H9 (cell line): ENCODE measurements around the gene PHLPP2. TPM values are rescaled to one million over a fixed set of nuclear protein-coding genes. Genes with fewer than 3 reads are reported as not detected.

Experiments
- DNase-seq: peaks from one replicate; pipeline ENCODE4 v3.0.0-alpha.2; 2017
- H2AFZ ChIP-seq: one replicate; pipeline ENCODE4 v1.6.1; 2013; ENCODE audit warnings: mild to moderate bottlenecking, low read length, control low read depth, moderate library complexity
- H2AK5ac ChIP-seq: 2 replicates; pipeline ENCODE4 v1.6.1; 2013; ENCODE audit warnings: low read length, control low read depth, mixed read lengths; ENCODE audit not compliant: insufficient read length
- H2BK120ac ChIP-seq: one replicate; pipeline ENCODE4 v1.6.1; 2013; ENCODE audit warnings: low read depth, mild to moderate bottlenecking, low read length, control low read depth, inconsistent platforms; ENCODE audit not compliant: poor library complexity, severe bottlenecking
- H2BK12ac ChIP-seq: 2 replicates; pipeline ENCODE4 v1.6.1; 2013; ENCODE audit warnings: low read length, control low read depth, mixed read lengths, low read depth; ENCODE audit not compliant: insufficient read length
- H2BK15ac ChIP-seq: 2 replicates; pipeline ENCODE4 v1.6.1; 2013; ENCODE audit warnings: low read depth, low read length, control low read depth
- H2BK20ac ChIP-seq: one replicate; pipeline ENCODE4 v1.6.1; 2013; ENCODE audit warnings: low read depth, mild to moderate bottlenecking, low read length, control low read depth, inconsistent platforms; ENCODE audit not compliant: poor library complexity, severe bottlenecking
- H2BK5ac ChIP-seq: 2 replicates; pipeline ENCODE4 v1.6.1; 2013; ENCODE audit warnings: low read length, control low read depth, mixed read lengths; ENCODE audit not compliant: insufficient read length
- H3K14ac ChIP-seq: 2 replicates; pipeline ENCODE4 v1.6.1; 2013; ENCODE audit warnings: low read length, control low read depth; ENCODE audit not compliant: insufficient read depth
- H3K18ac ChIP-seq: 2 replicates; pipeline ENCODE4 v1.6.1; 2013; ENCODE audit warnings: low read depth, mild to moderate bottlenecking, mixed read lengths, low read length, control low read depth; ENCODE audit not compliant: insufficient read length
- H3K23ac ChIP-seq: 2 replicates; pipeline ENCODE4 v1.6.1; 2013; ENCODE audit warnings: low read length, control low read depth, mixed read lengths, low read depth; ENCODE audit not compliant: insufficient read length
- H3K23me2 ChIP-seq: 2 replicates; pipeline ENCODE4 v1.6.1; 2013; ENCODE audit warnings: low read depth, mild to moderate bottlenecking, mixed read lengths, low read length, control low read depth; ENCODE audit not compliant: insufficient read length, poor library complexity, severe bottlenecking
- H3K27ac ChIP-seq: 2 replicates; pipeline ENCODE4 v1.5.1; 2013; ENCODE audit warnings: low read length, control low read depth, mixed read lengths, low read depth; ENCODE audit not compliant: insufficient read length
- H3K27me3 ChIP-seq: 2 replicates; pipeline ENCODE4 v1.6.1; 2013; ENCODE audit warnings: low read length, control low read depth, inconsistent platforms; ENCODE audit not compliant: insufficient read depth
- H3K4ac ChIP-seq: 2 replicates; pipeline ENCODE4 v1.6.1; 2013; ENCODE audit warnings: low read depth, mild to moderate bottlenecking, control low read depth, inconsistent platforms, low read length, moderate library complexity
- H3K4me1 ChIP-seq: 2 replicates; pipeline ENCODE4 v1.6.1; 2013; ENCODE audit warnings: low read length, control low read depth, inconsistent platforms; ENCODE audit not compliant: insufficient read depth
- H3K4me2 ChIP-seq: 2 replicates; pipeline ENCODE4 v1.6.1; 2013; ENCODE audit warnings: low read length, control low read depth, mixed read lengths; ENCODE audit not compliant: insufficient read length, insufficient read depth
- H3K56ac ChIP-seq: 2 replicates; pipeline ENCODE4 v1.6.1; 2013; ENCODE audit warnings: low read depth, mild to moderate bottlenecking, mixed read lengths, low read length, control low read depth; ENCODE audit not compliant: insufficient read length
- H3K79me1 ChIP-seq: 2 replicates; pipeline ENCODE4 v1.6.1; 2013; ENCODE audit warnings: low read depth, mild to moderate bottlenecking, moderate library complexity, low read length, control low read depth, inconsistent platforms; ENCODE audit not compliant: insufficient read depth, poor library complexity, severe bottlenecking
- H3K79me2 ChIP-seq: 2 replicates; pipeline ENCODE4 v1.6.1; 2013; ENCODE audit warnings: low read length, control low read depth, inconsistent platforms; ENCODE audit not compliant: insufficient read depth
- H3K9ac ChIP-seq: 2 replicates; pipeline ENCODE4 v1.6.1; 2013; ENCODE audit warnings: low read length, control low read depth, mixed read lengths; ENCODE audit not compliant: insufficient read length; ENCODE audit errors: extremely low read depth
- H3K9me3 ChIP-seq: one replicate; pipeline ENCODE4 v1.6.1; 2013; ENCODE audit warnings: low read depth, low read length, inconsistent platforms; ENCODE audit not compliant: control insufficient read depth
- H3T11ph ChIP-seq: one replicate; pipeline ENCODE4 v1.6.1; 2013; ENCODE audit warnings: mild to moderate bottlenecking, low read length, control low read depth, inconsistent platforms
- H4K20me1 ChIP-seq: one replicate; pipeline ENCODE4 v1.6.1; 2013; ENCODE audit not compliant: control insufficient read depth, insufficient read length, insufficient read depth
- H4K5ac ChIP-seq: 2 replicates; pipeline ENCODE4 v1.6.1; 2013; ENCODE audit warnings: low read depth, mild to moderate bottlenecking, mixed read lengths, low read length, control low read depth; ENCODE audit not compliant: insufficient read length
- H4K8ac ChIP-seq: replicated peaks from 2 replicates; pipeline ENCODE4 v1.6.1; 2013; ENCODE audit warnings: low read length, control low read depth, mixed read lengths, low read depth; ENCODE audit not compliant: insufficient read length
- H4K91ac ChIP-seq: 2 replicates; pipeline ENCODE4 v1.6.1; 2013; ENCODE audit warnings: low read depth, mild to moderate bottlenecking, moderate library complexity, mixed read lengths, low read length, control low read depth; ENCODE audit not compliant: insufficient read length
- H3K27ac Mint-ChIP-seq, 3 experiments: 2 replicates in 2 of 3; 3 replicates in 1 of 3; pipeline ENCODE4 v1.8.0; 2020 to 2021; ENCODE audit warnings: mixed read lengths in 3 of 3, mild to moderate bottlenecking in 1 of 3, moderate library complexity in 1 of 3
- H3K27me3 Mint-ChIP-seq: 2 replicates; pipeline ENCODE4 v1.8.0; 2021; ENCODE audit warnings: low read depth, mild to moderate bottlenecking, moderate library complexity, mixed read lengths
- H3K36me3 Mint-ChIP-seq, 3 experiments: 2 replicates in 2 of 3; 3 replicates in 1 of 3; pipeline ENCODE4 v1.8.0; 2020 to 2021; ENCODE audit warnings: low read depth in 3 of 3, mixed read lengths in 3 of 3; ENCODE audit not compliant: insufficient read depth in 1 of 3
- H3K4me1 Mint-ChIP-seq, 2 experiments: 2 replicates each; pipeline ENCODE4 v1.8.0; 2020; ENCODE audit warnings: mixed read lengths in 2 of 2
- H3K4me3 Mint-ChIP-seq, 2 experiments: 2 replicates in 1 of 2; 3 replicates in 1 of 2; pipeline ENCODE4 v1.8.0; 2020 to 2021; ENCODE audit warnings: mild to moderate bottlenecking in 2 of 2, mixed read lengths in 2 of 2, moderate library complexity in 1 of 2
- H3K9me3 Mint-ChIP-seq, 2 experiments: 2 replicates in 1 of 2; 3 replicates in 1 of 2; pipeline ENCODE4 v1.8.0; 2020; ENCODE audit warnings: mild to moderate bottlenecking in 2 of 2, mixed read lengths in 2 of 2, moderate library complexity in 1 of 2
- total RNA-seq: library from RNA; stranded (reverse); gene quantifications from 2 replicates; pipeline ENCODE4 v1.2.1, GENCODE V29; 2021
- TF ChIP-seq, protein P1 (sequence below): fragments of 200-600 bp; sonication (generic); conservative IDR thresholded peaks from 3 replicates; pipeline ENCODE4 v1.8.0; 2021; ENCODE audit warnings: antibody characterized with exemption, mild to moderate bottlenecking

The PHLPP2 gene
- total RNA-seq, 1 experiment from 2014 or later, result 23.2 TPM

DNA sequence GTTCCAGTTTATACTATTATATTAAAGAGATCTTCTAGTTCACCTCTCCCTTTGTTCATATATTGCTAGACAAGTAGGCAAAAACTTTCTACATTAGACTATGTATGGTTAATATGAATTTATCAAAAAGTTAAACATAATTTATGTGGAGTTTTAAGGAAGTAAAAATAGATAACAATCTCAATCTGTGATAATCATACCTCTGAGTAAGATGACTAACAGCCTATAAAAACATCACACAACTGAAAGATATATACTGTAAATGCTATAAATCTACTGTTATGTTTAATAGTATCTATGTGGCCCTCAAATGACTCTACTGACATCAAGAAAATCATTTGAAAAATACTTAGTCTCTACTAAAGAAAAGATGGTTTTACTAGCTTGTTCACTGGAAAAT, 47.1 kb upstream of the PHLPP2 start:
- Histone ChIP-seq H3K9me3 (no peaks in the 10 kb centered on the region), H2BK20ac (no peak overlapping the region), H3K18ac (no peak overlapping the region), H3K23ac (no peak overlapping the region), H2BK5ac (no peak overlapping the region), H2BK120ac (no peak overlapping the region), H4K20me1 (no peaks in the 10 kb centered on the region), H3K23me2 (no peaks in the 10 kb centered on the region), H3T11ph (no peak overlapping the region), H3K4me1 (no peaks in the 10 kb centered on the region), H4K8ac (no peak overlapping the region), H3K56ac (no peak overlapping the region), H3K27me3 (no peaks in the 10 kb centered on the region), H2AFZ (no peak overlapping the region), H3K14ac (no peak overlapping the region), H4K5ac (no peak overlapping the region), H4K91ac (no peak overlapping the region), H3K4ac (no peak overlapping the region), H2BK12ac (no peak overlapping the region), H3K79me2 (no peaks in the 10 kb centered on the region), H3K79me1 (no peaks in the 10 kb centered on the region), H3K4me2 (no peak overlapping the region), H2BK15ac (no peak overlapping the region), H3K27ac (no peak overlapping the region), H2AK5ac (no peak overlapping the region), H3K9ac (no peak overlapping the region)
- Mint-ChIP-seq H3K36me3 (peaks cover 12 to 43% (median 36%) of the 10 kb centered on the region in 3 experiments; a peak in 6 of 7 replicates), H3K4me1 (no peaks in the 10 kb centered on the region), H3K4me3 (no peak overlapping the region), H3K27ac (no peak overlapping the region), H3K9me3 (no peaks in the 10 kb centered on the region), H3K27me3 (no peaks in the 10 kb centered on the region)
- TF ChIP-seq, protein P1, sequence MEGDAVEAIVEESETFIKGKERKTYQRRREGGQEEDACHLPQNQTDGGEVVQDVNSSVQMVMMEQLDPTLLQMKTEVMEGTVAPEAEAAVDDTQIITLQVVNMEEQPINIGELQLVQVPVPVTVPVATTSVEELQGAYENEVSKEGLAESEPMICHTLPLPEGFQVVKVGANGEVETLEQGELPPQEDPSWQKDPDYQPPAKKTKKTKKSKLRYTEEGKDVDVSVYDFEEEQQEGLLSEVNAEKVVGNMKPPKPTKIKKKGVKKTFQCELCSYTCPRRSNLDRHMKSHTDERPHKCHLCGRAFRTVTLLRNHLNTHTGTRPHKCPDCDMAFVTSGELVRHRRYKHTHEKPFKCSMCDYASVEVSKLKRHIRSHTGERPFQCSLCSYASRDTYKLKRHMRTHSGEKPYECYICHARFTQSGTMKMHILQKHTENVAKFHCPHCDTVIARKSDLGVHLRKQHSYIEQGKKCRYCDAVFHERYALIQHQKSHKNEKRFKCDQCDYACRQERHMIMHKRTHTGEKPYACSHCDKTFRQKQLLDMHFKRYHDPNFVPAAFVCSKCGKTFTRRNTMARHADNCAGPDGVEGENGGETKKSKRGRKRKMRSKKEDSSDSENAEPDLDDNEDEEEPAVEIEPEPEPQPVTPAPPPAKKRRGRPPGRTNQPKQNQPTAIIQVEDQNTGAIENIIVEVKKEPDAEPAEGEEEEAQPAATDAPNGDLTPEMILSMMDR, result no peak
- DNase-seq, result no peak
